ENCODE data around the gene SEPTIN2.

Gene SEPTIN2

DNA sequence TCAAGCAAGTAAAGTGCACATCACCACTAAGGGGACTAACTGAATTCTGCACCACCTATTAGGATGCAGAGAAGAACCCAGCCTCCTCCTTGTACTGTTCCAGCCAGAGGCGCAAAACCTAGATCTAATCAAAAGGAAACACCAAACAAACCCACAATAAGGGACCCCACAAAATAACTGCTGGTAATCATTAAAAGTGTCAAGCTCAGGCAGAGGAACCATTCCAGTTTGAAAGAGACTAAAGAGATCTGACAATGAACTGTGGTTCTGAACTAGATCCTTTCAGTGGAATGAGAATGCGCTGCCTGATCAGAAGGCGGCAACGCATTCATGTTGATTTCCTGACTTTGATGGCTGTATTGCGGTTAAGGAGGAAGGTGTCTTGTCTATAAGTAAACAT lies 17.1 kb upstream of the SEPTIN2 start:
- TF ChIP-seq, protein P1, sequence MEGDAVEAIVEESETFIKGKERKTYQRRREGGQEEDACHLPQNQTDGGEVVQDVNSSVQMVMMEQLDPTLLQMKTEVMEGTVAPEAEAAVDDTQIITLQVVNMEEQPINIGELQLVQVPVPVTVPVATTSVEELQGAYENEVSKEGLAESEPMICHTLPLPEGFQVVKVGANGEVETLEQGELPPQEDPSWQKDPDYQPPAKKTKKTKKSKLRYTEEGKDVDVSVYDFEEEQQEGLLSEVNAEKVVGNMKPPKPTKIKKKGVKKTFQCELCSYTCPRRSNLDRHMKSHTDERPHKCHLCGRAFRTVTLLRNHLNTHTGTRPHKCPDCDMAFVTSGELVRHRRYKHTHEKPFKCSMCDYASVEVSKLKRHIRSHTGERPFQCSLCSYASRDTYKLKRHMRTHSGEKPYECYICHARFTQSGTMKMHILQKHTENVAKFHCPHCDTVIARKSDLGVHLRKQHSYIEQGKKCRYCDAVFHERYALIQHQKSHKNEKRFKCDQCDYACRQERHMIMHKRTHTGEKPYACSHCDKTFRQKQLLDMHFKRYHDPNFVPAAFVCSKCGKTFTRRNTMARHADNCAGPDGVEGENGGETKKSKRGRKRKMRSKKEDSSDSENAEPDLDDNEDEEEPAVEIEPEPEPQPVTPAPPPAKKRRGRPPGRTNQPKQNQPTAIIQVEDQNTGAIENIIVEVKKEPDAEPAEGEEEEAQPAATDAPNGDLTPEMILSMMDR (IDR thresholded peaks at IDR 0.05; ENCODE audit: borderline replicate concordance, insufficient read depth, low read depth, low read length) = no peak
- H3K4me3 ChIP-seq (ENCODE audit: low read depth, low read length) = no peak overlapping the region

DNA sequence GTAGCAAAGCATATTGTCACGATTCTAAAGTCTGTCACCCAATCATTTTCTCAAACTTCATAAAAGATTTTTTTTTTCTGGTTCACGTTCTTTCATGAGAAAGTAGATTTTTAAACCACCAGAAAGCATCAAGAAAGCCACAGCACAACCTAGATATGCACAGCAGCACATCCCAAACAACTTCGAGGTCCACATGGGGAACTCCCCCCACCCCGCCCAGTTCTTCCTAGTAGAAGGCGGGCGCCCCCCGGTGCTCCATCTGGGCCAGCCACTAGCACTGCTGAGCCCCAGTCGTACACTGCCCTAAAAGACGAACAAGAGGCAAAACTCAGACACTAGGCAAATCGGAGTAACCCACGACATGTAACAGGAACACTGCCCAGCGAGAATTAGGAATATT lies 15.7 kb upstream of the SEPTIN2 start:
- TF ChIP-seq, protein P1 (IDR thresholded peaks at IDR 0.05; ENCODE audit: borderline replicate concordance, insufficient read depth, low read depth, low read length) = no peak
- no peak overlapping the region for H3K4me3 ChIP-seq (ENCODE audit: low read depth, low read length)

DNA sequence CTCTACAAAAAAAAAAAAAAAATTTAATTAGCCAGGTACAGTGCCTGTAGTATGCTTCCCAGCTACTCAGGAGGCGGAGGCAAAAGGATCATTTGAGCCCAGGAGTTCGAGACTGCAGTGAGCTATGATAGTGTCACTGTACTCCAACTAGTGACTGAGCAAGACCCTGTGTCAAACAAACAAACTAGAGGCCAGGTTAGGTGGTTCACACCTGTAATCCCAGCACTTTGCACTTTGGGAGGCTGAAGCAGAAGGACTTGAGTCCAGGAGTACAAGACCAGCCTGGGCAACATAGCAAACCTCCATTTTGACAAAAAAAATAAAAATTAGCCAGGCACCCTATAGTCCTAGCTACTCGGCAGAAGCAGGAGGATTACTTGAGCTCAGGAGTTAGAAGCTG lies 13.6 kb upstream of the SEPTIN2 start:
- TF ChIP-seq, protein P1 (IDR thresholded peaks at IDR 0.05; ENCODE audit: borderline replicate concordance, insufficient read depth, low read depth, low read length) = no peak
- no peak overlapping the region for H3K4me3 ChIP-seq (ENCODE audit: low read depth, low read length)

DNA sequence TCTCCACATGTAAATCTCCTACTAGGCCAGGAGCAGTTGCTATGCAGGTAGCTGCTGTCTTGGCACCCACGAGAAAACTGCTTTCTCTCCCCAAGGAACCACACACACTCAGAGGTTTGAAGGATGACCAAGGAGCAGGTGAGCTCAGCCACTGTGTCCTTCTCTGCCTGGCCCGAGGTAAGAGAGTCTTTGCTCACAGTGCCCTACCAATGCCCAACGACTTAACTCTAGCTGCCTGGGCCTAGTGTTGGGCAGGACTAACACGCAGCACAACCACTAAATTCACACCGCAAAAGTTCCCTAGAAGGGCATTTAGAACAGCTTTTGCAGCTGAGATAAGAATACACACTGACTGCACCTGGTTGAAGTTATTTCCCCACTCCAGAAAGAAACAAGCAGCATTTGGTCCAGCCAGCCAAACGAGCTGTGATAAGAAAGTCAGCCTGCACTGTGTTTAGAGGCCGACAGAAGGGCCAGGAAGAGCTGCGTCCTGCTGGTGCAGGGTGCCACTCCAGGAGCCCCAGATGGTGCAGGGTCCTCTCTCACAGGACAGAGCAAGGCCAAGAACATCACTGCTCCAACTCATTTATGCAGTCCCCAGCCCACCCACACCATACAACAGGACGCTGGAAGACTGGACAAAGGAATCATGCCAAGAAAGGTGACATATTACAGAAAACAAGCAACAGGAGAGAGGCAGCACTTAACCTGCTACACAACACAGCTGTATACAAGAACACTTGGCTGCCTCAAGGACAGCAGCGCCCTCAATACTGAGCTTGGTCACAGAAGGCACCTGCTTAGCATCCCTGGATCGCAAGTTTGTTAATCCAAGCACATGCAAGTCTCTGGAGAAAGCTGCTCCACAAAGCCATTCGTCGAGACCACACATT lies 12.7 kb upstream of the SEPTIN2 start:
- TF ChIP-seq, protein P1 (IDR thresholded peaks at IDR 0.05; ENCODE audit: borderline replicate concordance, insufficient read depth, low read depth, low read length) = no peak
- H3K4me3 ChIP-seq (ENCODE audit: low read depth, low read length) = no peak overlapping the region

DNA sequence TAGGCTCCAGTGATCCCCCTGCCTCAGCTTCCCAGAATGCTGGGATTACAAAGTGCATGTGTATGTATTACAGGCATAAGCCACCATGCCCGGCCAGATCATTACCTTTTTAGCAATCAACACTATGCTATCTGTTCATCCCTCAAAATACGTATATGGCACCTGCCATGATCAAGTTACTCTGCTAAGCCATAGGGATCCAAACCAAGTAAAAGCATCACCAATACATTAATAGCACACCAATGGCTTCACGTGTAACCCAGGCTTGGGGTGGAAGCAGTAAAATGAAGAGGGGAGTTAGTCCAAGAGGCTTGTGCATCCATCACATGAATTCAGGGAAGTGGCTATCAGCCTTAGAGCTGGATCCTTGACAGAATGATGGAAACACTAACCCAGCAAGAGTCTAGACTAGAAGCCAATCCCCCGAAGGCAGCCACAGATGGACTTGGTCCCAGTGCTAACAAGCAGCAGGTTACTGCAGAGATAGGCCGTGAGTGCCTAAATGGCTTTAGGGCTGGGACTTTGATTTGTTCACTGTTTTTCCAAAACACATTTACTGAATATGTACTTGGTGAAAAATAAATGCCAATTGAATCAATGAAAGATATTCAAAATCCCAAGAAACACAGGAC lies 11.6 kb upstream of the SEPTIN2 start:
- H3K4me3 ChIP-seq (ENCODE audit: low read depth, low read length) = no peak overlapping the region
- TF ChIP-seq, protein P1 (IDR thresholded peaks at IDR 0.05; ENCODE audit: borderline replicate concordance, insufficient read depth, low read depth, low read length) = no peak

DNA sequence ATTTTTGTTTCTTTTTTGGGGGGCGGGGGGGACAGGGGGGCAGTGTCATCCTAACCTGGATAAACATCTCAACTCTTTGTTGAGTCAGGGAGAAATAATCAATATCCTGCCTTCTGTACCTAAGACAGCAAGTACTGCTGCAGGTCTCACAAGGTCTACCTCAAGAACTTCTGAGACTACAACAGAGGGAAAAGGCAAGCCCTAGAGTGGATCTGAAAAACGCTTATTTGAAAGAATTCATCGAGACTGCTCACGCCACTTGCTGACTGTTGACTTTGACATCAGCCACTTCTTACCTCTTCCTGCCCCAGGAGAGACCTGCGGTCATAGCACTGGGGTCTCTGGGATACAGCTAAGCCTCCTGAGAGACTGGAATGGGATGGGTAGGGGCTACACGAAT lies 8.7 kb upstream of the SEPTIN2 start:
- no peak overlapping the region for H3K4me3 ChIP-seq (ENCODE audit: low read depth, low read length)
- TF ChIP-seq, protein P1 (IDR thresholded peaks at IDR 0.05; ENCODE audit: borderline replicate concordance, insufficient read depth, low read depth, low read length) = no peak

DNA sequence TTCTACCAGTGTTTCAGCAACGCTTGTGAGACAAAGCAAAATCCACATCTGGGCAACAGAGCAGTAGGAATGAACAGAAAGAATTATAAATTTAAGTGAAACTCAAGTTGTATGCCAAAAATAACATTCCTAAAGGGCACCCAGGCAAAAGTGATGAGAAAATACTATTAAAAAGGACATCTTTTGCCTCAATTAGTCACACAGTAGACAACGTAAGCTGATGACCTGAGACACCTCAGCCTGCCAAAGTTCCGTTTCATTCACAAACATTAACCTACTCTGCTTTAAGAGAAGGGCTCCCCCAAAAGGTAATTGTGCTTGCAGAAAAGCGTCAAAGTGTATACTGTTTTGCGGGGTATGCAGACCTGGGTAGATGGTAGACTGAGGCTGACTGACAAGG lies 7.5 kb upstream of the SEPTIN2 start:
- TF ChIP-seq, protein P1 (IDR thresholded peaks at IDR 0.05; ENCODE audit: borderline replicate concordance, insufficient read depth, low read depth, low read length) = no peak
- H3K4me3 ChIP-seq (ENCODE audit: low read depth, low read length) = no peak overlapping the region
